Neural progenitor cell (in vitro differentiated cells): ENCODE measurements around the gene FAM193B.

ENCODE experiments used
- EZH2 ChIP-seq: fragments of 200-600 bp; sonication (generic); IDR thresholded peaks from 2 replicates; pipeline ENCODE4 v1.6.1; 2017; ENCODE audit warnings: antibody characterized with exemption, mild to moderate bottlenecking, moderate library complexity
- EZH2phosphoT487 ChIP-seq: fragments of 200-600 bp; sonication (generic); IDR thresholded peaks from 2 replicates; pipeline ENCODE4 v1.6.1; 2017; ENCODE audit warnings: antibody characterized with exemption
- TF ChIP-seq, protein P1 (sequence below): fragments of 200-600 bp; sonication (generic); IDR thresholded peaks from 2 replicates; pipeline ENCODE4 v1.5.1; 2017; ENCODE audit warnings: antibody characterized with exemption, mild to moderate bottlenecking

DNA sequence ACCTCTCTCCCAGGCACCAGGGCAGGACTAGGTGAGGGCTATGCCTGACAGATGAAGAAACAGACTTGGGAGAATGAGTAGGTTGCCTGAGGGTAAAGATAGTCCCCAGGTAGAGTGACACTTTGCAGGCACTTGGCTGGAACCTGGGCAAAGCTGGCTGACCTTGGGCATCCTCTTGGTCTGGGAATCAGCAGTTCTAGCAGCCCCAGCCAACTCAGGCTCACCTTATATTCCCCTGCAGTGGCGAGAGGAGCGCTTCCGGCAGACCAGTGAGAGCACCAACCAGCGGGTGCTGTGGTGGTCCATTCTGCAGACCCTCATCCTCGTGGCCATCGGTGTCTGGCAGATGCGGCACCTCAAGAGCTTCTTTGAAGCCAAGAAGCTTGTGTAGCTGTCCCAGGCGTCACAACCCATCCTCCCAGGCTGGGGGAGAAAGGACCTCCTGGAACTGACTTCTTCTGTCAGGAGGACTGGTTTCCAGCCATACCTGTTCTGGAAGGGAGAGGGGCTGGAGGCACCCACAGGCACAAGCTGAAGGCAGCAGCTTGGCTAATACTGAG is 40.7 kb upstream of the FAM193B start:
- TF ChIP-seq, protein P1, sequence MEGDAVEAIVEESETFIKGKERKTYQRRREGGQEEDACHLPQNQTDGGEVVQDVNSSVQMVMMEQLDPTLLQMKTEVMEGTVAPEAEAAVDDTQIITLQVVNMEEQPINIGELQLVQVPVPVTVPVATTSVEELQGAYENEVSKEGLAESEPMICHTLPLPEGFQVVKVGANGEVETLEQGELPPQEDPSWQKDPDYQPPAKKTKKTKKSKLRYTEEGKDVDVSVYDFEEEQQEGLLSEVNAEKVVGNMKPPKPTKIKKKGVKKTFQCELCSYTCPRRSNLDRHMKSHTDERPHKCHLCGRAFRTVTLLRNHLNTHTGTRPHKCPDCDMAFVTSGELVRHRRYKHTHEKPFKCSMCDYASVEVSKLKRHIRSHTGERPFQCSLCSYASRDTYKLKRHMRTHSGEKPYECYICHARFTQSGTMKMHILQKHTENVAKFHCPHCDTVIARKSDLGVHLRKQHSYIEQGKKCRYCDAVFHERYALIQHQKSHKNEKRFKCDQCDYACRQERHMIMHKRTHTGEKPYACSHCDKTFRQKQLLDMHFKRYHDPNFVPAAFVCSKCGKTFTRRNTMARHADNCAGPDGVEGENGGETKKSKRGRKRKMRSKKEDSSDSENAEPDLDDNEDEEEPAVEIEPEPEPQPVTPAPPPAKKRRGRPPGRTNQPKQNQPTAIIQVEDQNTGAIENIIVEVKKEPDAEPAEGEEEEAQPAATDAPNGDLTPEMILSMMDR: no peak
- TF ChIP-seq EZH2 (no peak), EZH2phosphoT487 (no peak)
